Transverse colon (tissue), 4 donors: ENCODE data around the gene TNNI3. TPM values are rescaled to one million over a fixed set of nuclear protein-coding genes. Genes with fewer than 3 reads are reported as not detected.

Experiments used
- DNase-seq: peaks from one replicate; pipeline ENCODE4 v3.0.0-alpha.2; 2019
- H3K27ac ChIP-seq, 4 donors: fragments of 200-600 bp; sonication (generic); 2 replicates each; pipeline ENCODE4 v1.5.1; 2016 to 2018; ENCODE audit warnings: inconsistent platforms in 4 of 4
- H3K27me3 ChIP-seq: fragments of 200-600 bp; sonication (generic); 2 replicates; pipeline ENCODE4 v1.5.1; 2017; ENCODE audit warnings: inconsistent platforms
- H3K36me3 ChIP-seq, 4 donors: fragments of 200-600 bp; sonication (generic); 2 replicates each; pipeline ENCODE4 v1.5.1; 2017 to 2019; ENCODE audit warnings: inconsistent platforms in 4 of 4
- H3K4me1 ChIP-seq, 4 donors: fragments of 200-600 bp; sonication (generic); 2 replicates each; pipeline ENCODE4 v1.5.1; 2017 to 2020; ENCODE audit warnings: inconsistent platforms in 4 of 4
- H3K4me3 ChIP-seq, 4 donors: fragments of 200-600 bp; sonication (generic); 1 replicate in 1 of 4; 2 replicates in 3 of 4; pipeline versions ENCODE4 v1.5.1 to v1.6.1; 2017 to 2019; ENCODE audit warnings: inconsistent platforms in 4 of 4
- H3K9me3 ChIP-seq, 2 donors: fragments of 200-600 bp; sonication (generic); 2 replicates each; pipeline ENCODE4 v1.5.1; 2017 to 2019; ENCODE audit warnings: inconsistent platforms in 2 of 2
- CTCF ChIP-seq, 5 experiments: fragments of 200-600 bp in 3 of 5; fragments of 450-650 bp in 2 of 5; sonication (generic) in 3 of 5; IDR thresholded peaks; 1 replicate in 2 of 5; 2 replicates in 3 of 5; pipeline ENCODE4 v1.5.1; 2016 to 2017; ENCODE audit warnings: antibody characterized with exemption in 5 of 5, inconsistent platforms in 3 of 5, mild to moderate bottlenecking in 2 of 5, moderate library complexity in 1 of 5
- EP300 ChIP-seq: sonication (generic); formaldehyde crosslinking; IDR thresholded peaks from one replicate; pipeline ENCODE4 v1.6.1; 2017; ENCODE audit warnings: antibody characterized with exemption, low read depth
- POLR2A ChIP-seq: fragments of 450-650 bp; IDR thresholded peaks from one replicate; pipeline ENCODE4 v1.6.1; 2016; ENCODE audit warnings: antibody characterized with exemption, mild to moderate bottlenecking, moderate library complexity
- POLR2AphosphoS5 ChIP-seq, 3 donors: sonication (generic); formaldehyde crosslinking; IDR thresholded peaks; one replicate each; pipeline ENCODE4 v1.6.1; 2016; ENCODE audit warnings: antibody characterized with exemption in 3 of 3
- WGBS, 2 donors: methylation state at CpG; one replicate each; pipeline ENCODE4 v1.1.5; 2018; ENCODE audit warnings: low coverage in 1 of 2; 5-methylcytosine and 5-hydroxymethylcytosine counted together
- in situ Hi-C, 4 donors: fragments of 200-750 bp; cut with MboI; loops; one replicate each; pipeline versions ENCODE4 v1.15.0 to v1.15.1; 2017; ENCODE audit warnings: low sequenced_read_pairs in 3 of 4, low pct_ligation_motif_present in 1 of 4, low pct_unique_long_range_greater_than_20kb in 1 of 4
- intact Hi-C: fragments of 100-400 bp; cut with DNase I; formaldehyde crosslinking; loops from one replicate; pipeline ENCODE4 v1.15.1; 2023; ENCODE audit warnings: low total_unique reads
- small RNA-seq, 4 donors: library from RNA; depleted of rRNA; stranded (forward); fragments of <200 nt; gene quantifications; one replicate each; pipeline ENCODE3, GENCODE V24; 2016
- total RNA-seq, 4 donors: library from RNA; depleted of rRNA; stranded (reverse); fragments of >200 nt; gene quantifications; one replicate each; pipeline ENCODE4 v1.1.0, GENCODE V29; 2016

Gene TNNI3
- total RNA-seq, 4 donors from 2014 or later, result not detected

- Histone ChIP-seq H3K36me3 (peaks cover 0 to 18% (median 7%) of the 10 kb centered on the region in 4 donors), H3K4me1 (no peaks in the 10 kb centered on the region), H3K9me3 (no peaks in the 10 kb centered on the region), H3K27ac (no peak overlapping the region), H3K27me3 (no peaks in the 10 kb centered on the region), H3K4me3 (no peak overlapping the region)
- intact Hi-C loops (no loop called here), in situ Hi-C loops (no loop called here)
- 97% methylated on average over 2 of the region's 2 CpGs; no CpG with 5 or more reads in 1 of the 2 donors for WGBS, 2 donors
- no peak for DNase-seq
- TF ChIP-seq POLR2A, result no peak
- TF ChIP-seq CTCF (IDR thresholded peaks at IDR 0.05), result no peak
- no peak for TF ChIP-seq POLR2AphosphoS5 (IDR thresholded peaks at IDR 0.05)
- no peak for TF ChIP-seq EP300
These were observed 52.3 kb downstream of the TNNI3 start for GRCh38 chr19:55105237-55105636.

- 97 to 100% methylated on average over 3 to 9 of the region's 9 CpGs for WGBS, 2 donors
- Histone ChIP-seq H3K27me3 (no peaks in the 10 kb centered on the region), H3K9me3 (no peaks in the 10 kb centered on the region), H3K4me1 (no peaks in the 10 kb centered on the region), H3K36me3 (peaks cover 0 to 18% (median 7%) of the 10 kb centered on the region in 4 donors), H3K4me3 (no peak overlapping the region), H3K27ac (no peak overlapping the region)
- no peak for DNase-seq
- intact Hi-C loops, result no loop called here
- TF ChIP-seq POLR2AphosphoS5 (IDR thresholded peaks at IDR 0.05) (no peak), POLR2A (no peak), CTCF (IDR thresholded peaks at IDR 0.05) (no peak), EP300 (no peak)
- in situ Hi-C loops, result no loop called here
These were observed 54.3 kb downstream of the TNNI3 start for GRCh38 chr19:55103190-55103589.

Small RNA genes lying within 50 kb of the gene (small RNA-seq; reads per million reads assigned to genes)
- gene MIR7975 (0 reads per million in 4 donors), gene RF01210 (0 reads per million in 4 donors)

Other genes starting within 250 kb of the TNNI3 start
- gene NLRP7, start 210.2 kb downstream of the TNNI3 start, total RNA-seq, result not detected
- 10 to 100 TPM in 3 of 4 donors, 1 to 10 TPM in 1; 3.2 to 39.6 (median 16.7) TPM for gene NLRP2, start 191.4 kb downstream of the TNNI3 start, total RNA-seq
- under 1 TPM in 2 of 4 donors, not detected in 2; 0.68 to 1.00 TPM for gene GP6, start 119.5 kb downstream of the TNNI3 start, total RNA-seq
- gene RDH13, start 94.6 kb downstream of the TNNI3 start, total RNA-seq, result 100 to 1,000 TPM in 1 of 4 donors, 10 to 100 TPM in 3; 28.4 to 125 (median 61.7) TPM
- gene EPS8L1, start 81.9 kb downstream of the TNNI3 start, total RNA-seq, result 100 to 1,000 TPM in 1 of 4 donors, 10 to 100 TPM in 3; 28.7 to 115 (median 49.1) TPM
- gene PPP1R12C, start 40.1 kb downstream of the TNNI3 start, total RNA-seq, result 100 to 1,000 TPM; 101 to 350 (median 154) TPM
- gene TNNT1, start 8.5 kb downstream of the TNNI3 start, total RNA-seq, result 1 to 10 TPM in 2 of 4 donors, not detected in 2; 1.6 to 4.1 TPM
- under 1 TPM in 2 of 4 donors, not detected in 2; 0.40 to 0.41 TPM for gene DNAAF3, start 8.9 kb upstream of the TNNI3 start, total RNA-seq
- gene SYT5, start 22.6 kb upstream of the TNNI3 start, total RNA-seq, result 1 to 10 TPM in 1 of 4 donors, under 1 TPM in 2, not detected in 1; 0.48 to 9.6 (median 0.96) TPM
- 100 to 1,000 TPM in 2 of 4 donors, 10 to 100 TPM in 2; 31.2 to 176 (median 102) TPM for gene PTPRH, start 51.8 kb upstream of the TNNI3 start, total RNA-seq
- gene TMEM86B, start 71.0 kb upstream of the TNNI3 start, total RNA-seq, result 10 to 100 TPM in 1 of 4 donors, 1 to 10 TPM in 3; 2.0 to 40.8 (median 4.4) TPM
- 10 to 100 TPM; 51.3 to 91.5 (median 60.7) TPM for gene PPP6R1, start 101.3 kb upstream of the TNNI3 start, total RNA-seq
- 10 to 100 TPM in 3 of 4 donors, 1 to 10 TPM in 1; 4.5 to 98.7 (median 27.0) TPM for gene HSPBP1, start 122.4 kb upstream of the TNNI3 start, total RNA-seq
- 10 to 100 TPM in 1 of 4 donors, 1 to 10 TPM in 3; 1.4 to 17.6 (median 4.7) TPM for gene BRSK1, start 126.3 kb upstream of the TNNI3 start, total RNA-seq
- gene TMEM150B, start 167.6 kb upstream of the TNNI3 start, total RNA-seq, result 100 to 1,000 TPM in 1 of 4 donors, 10 to 100 TPM in 3; 26.5 to 135 (median 57.4) TPM
- 10 to 100 TPM; 27.8 to 80.8 (median 31.3) TPM for gene KMT5C, start 182.1 kb upstream of the TNNI3 start, total RNA-seq
- 10 to 100 TPM in 3 of 4 donors, 1 to 10 TPM in 1; 4.0 to 58.7 (median 21.0) TPM for gene COX6B2, start 197.0 kb upstream of the TNNI3 start, total RNA-seq
- not detected for gene GARIN5B, start 205.5 kb upstream of the TNNI3 start, total RNA-seq
- gene IL11, start 212.7 kb upstream of the TNNI3 start, total RNA-seq, result under 1 TPM in 1 of 4 donors, not detected in 3; 0.48 TPM
- not detected for gene TMEM190, start 219.1 kb upstream of the TNNI3 start, total RNA-seq
- gene TMEM238, start 226.6 kb upstream of the TNNI3 start, total RNA-seq, result 100 to 1,000 TPM in 1 of 4 donors, 10 to 100 TPM in 3; 12.0 to 199 (median 42.5) TPM
- 100 to 1,000 TPM; 448 to 648 (median 605) TPM for gene RPL28, start 228.2 kb upstream of the TNNI3 start, total RNA-seq